WERI-Rb-1 (cell line): Measurements from ENCODE around the gene PITPNM1.

Experiments used
- DNase-seq: peaks from one replicate; pipeline ENCODE4 v3.0.0-alpha.2; 2020
- H3K27ac ChIP-seq: fragments of 250-450 bp; sonication (Bioruptor Pico); 2 replicates; pipeline ENCODE4 v1.5.1; 2020; ENCODE audit warnings: mild to moderate bottlenecking, moderate library complexity
- H3K27me3 ChIP-seq: fragments of 250-450 bp; sonication (Bioruptor Pico); 2 replicates; pipeline ENCODE4 v1.5.1; 2021; ENCODE audit warnings: mild to moderate bottlenecking, low read depth, moderate library complexity; ENCODE audit not compliant: insufficient read depth, severe bottlenecking
- H3K36me3 ChIP-seq: fragments of 250-450 bp; sonication (Bioruptor Pico); 2 replicates; pipeline ENCODE4 v1.5.1; 2020; ENCODE audit warnings: mild to moderate bottlenecking, moderate library complexity
- H3K4me3 ChIP-seq: 2 replicates; pipeline ENCODE4 v1.5.1; 2011; ENCODE audit warnings: low read depth, mild to moderate bottlenecking, control low read depth, low read length
- H3K9me3 ChIP-seq: fragments of 250-450 bp; sonication (Bioruptor Pico); 2 replicates; pipeline ENCODE4 v1.5.1; 2021; ENCODE audit warnings: mild to moderate bottlenecking, moderate library complexity; ENCODE audit not compliant: severe bottlenecking
- TF ChIP-seq, protein P1 (sequence below): IDR thresholded peaks from 2 replicates; pipeline ENCODE4 v1.5.1; 2011; ENCODE audit warnings: low read depth, mild to moderate bottlenecking, control low read depth, inconsistent platforms, low read length

PITPNM1 gene

DNA sequence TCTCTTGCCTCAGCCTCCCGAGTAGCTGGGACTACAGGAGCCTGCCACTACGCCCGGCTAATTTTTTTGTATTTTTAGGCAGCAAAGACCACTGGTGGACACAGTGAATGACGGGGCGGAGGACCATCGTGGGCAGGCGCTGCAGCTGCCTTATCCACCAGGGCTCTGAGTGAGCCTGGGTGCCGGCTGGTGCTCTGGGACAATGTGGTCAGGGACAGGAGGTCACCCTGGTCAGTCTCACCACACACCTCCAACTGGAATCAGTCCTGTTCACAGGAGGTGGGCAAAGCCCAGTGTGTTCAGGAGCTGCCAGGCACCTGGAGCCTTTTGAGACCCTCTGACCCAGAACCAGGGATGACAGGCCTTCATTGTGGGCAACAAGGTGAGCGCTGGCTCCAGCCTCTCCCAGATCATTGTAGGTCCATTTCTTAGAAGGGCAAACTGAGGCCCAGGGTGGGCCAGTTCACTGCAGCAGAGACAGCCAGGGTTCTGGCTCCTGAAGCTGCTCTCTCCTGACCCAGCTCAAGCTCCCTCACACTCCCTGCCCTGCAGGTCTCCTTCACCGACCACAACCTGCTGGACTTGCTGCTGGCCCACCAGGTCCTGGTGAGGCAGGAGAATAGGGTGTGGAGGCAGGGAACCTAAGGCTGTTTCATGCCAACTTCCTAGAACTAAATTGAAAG is 33.8 kb upstream of the PITPNM1 start:
- no peak for DNase-seq
- no peak overlapping the region for H3K27ac ChIP-seq
- H3K4me3 ChIP-seq = no peak overlapping the region
- H3K9me3 ChIP-seq = peaks cover 11% of the 10 kb centered on the region
- TF ChIP-seq, protein P1, sequence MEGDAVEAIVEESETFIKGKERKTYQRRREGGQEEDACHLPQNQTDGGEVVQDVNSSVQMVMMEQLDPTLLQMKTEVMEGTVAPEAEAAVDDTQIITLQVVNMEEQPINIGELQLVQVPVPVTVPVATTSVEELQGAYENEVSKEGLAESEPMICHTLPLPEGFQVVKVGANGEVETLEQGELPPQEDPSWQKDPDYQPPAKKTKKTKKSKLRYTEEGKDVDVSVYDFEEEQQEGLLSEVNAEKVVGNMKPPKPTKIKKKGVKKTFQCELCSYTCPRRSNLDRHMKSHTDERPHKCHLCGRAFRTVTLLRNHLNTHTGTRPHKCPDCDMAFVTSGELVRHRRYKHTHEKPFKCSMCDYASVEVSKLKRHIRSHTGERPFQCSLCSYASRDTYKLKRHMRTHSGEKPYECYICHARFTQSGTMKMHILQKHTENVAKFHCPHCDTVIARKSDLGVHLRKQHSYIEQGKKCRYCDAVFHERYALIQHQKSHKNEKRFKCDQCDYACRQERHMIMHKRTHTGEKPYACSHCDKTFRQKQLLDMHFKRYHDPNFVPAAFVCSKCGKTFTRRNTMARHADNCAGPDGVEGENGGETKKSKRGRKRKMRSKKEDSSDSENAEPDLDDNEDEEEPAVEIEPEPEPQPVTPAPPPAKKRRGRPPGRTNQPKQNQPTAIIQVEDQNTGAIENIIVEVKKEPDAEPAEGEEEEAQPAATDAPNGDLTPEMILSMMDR = no peak
- no peaks in the 10 kb centered on the region for H3K36me3 ChIP-seq
- no peaks in the 10 kb centered on the region for H3K27me3 ChIP-seq

DNA sequence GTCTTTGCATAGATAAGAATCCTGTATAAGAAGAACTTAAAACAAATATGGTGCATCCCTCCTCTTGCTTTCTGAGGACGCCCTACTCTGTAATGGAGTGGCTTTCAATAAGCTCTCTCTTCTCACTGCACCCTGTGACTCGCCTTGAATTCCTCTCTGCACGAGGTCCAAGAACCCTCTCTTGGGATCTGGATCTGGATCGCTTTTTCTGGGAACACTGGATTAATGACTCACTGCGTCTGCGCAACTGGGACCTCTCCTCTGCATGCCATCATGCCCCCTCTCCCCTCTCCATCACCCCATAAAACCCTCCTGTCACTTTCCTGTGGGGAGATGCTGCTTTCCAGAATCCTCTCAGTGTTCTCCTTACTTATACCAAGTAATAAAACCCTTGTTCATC is 33.1 kb upstream of the PITPNM1 start:
- no peaks in the 10 kb centered on the region for H3K27me3 ChIP-seq
- H3K4me3 ChIP-seq = no peak overlapping the region
- no peak overlapping the region for H3K27ac ChIP-seq
- no peak for DNase-seq
- peaks cover 18% of the 10 kb centered on the region for H3K9me3 ChIP-seq
- no peaks in the 10 kb centered on the region for H3K36me3 ChIP-seq
- TF ChIP-seq, protein P1 = no peak

DNA sequence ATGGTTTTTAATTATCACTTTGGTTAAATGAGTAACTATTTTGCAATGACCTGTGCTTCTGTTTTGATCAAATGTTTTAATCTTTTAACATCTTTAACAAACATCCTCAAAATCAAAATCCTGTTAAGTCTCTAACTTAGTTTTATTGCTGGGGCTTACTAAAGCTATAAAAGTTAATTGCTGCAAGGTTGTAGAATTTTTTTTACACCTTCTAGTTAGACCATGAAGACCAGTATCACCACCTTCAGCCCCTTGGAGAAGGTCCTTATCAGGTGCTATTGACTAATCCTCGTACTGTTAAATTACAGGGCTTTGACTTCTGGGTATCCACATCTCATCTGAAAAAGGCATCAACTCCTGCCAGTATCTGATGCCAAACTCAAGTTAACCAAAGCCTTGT is 30.4 kb upstream of the PITPNM1 start:
- Histone ChIP-seq H3K27me3 (no peaks in the 10 kb centered on the region), H3K27ac (no peak overlapping the region), H3K36me3 (no peaks in the 10 kb centered on the region), H3K9me3 (peaks cover 24% of the 10 kb centered on the region), H3K4me3 (no peak overlapping the region)
- TF ChIP-seq, protein P1 = no peak
- no peak for DNase-seq

DNA sequence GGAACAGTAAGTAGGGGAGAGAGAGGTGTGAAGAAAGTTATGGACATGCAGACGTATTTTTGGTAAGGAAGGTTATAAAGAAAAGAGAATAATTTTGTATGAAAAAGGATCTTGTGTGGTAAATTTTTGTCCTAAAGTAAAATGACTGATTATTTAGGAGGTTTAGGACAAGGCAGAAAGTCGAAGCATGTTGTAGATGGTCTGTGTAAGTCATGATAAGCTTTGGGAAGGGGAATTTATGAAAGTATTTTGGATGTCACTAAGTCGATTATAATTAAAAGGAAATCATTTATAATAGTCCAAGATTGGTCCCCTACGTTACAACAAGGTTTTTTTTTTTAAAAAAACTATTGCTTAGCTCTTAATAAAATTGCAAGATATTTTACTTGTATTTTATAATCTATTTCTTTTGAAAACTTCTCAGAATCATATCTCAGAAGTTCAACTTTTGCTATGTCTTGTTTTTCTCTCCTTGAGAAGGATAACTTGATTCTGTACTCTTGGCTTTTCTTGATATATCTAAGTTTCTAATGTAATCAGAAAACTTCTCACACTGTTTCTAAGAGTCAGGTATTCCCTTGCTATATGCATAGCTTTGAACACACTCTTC is 29.0 kb upstream of the PITPNM1 start:
- DNase-seq = no peak
- peaks cover 24% of the 10 kb centered on the region for H3K9me3 ChIP-seq
- no peaks in the 10 kb centered on the region for H3K27me3 ChIP-seq
- no peaks in the 10 kb centered on the region for H3K36me3 ChIP-seq
- H3K4me3 ChIP-seq = no peak overlapping the region
- TF ChIP-seq, protein P1 = no peak
- no peak overlapping the region for H3K27ac ChIP-seq

DNA sequence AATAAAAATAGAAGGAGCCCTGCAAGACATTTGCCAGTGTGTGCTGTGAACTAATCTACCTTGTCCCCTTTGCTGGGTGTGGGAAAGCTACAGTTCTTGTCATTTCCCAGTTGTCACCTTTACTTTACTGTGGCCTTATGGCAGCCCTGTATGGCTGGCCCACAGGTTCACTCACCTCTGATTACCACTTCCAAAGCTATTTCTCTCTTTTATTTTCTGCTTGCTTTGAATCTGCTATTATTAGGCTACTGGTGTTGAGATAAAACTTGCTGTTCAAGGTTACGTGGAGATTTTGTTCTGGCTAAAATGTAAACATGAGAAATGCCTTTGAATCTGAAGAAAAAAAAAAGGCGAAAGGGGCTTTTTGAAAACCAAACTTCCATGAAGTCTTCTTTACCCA is 27.7 kb upstream of the PITPNM1 start:
- TF ChIP-seq, protein P1 = no peak
- Histone ChIP-seq H3K9me3 (peaks cover 24% of the 10 kb centered on the region), H3K4me3 (no peak overlapping the region), H3K27me3 (no peaks in the 10 kb centered on the region), H3K27ac (no peak overlapping the region), H3K36me3 (no peaks in the 10 kb centered on the region)
- DNase-seq = no peak

DNA sequence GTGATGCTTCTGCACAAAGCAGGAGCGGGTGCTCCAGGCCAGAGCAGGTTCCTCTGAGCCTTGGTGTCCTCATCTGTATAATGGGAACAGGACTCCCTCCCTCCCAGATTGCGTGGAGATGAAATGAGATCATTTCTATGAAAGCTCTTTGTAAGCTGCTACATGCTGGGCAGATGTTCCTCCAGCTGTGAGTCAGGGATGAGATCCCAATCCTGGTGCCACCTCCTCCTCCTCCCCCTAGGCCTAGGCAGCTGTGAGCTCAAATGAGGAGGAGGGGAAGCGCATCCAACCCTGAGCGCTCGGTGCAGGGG is 25.1 kb upstream of the PITPNM1 start:
- TF ChIP-seq, protein P1 = no peak
- Histone ChIP-seq H3K36me3 (no peaks in the 10 kb centered on the region), H3K9me3 (peaks cover 21% of the 10 kb centered on the region), H3K27ac (no peak overlapping the region), H3K27me3 (no peaks in the 10 kb centered on the region), H3K4me3 (no peak overlapping the region)
- DNase-seq = no peak
